HepG2 (cell line): ENCODE data around the gene AIF1. TPM values are rescaled to one million over a fixed set of nuclear protein-coding genes. Genes with fewer than 3 reads are reported as not detected.

Source experiments
- CAMTA2 ChIP-seq: sonication (generic); formaldehyde crosslinking; IDR thresholded peaks from 2 replicates; pipeline ENCODE4 v1.4.0; 2020; ENCODE audit warnings: mild to moderate bottlenecking, missing genetic modification reagents, borderline replicate concordance
- CREB3 ChIP-seq: sonication (generic); formaldehyde crosslinking; IDR thresholded peaks from 2 replicates; pipeline ENCODE4 v1.5.0; 2020; ENCODE audit warnings: missing genetic modification reagents
- GTF3A ChIP-seq: sonication (generic); formaldehyde crosslinking; conservative IDR thresholded peaks from 2 replicates; pipeline ENCODE4 v1.4.0; 2020; ENCODE audit warnings: mild to moderate bottlenecking, missing genetic modification reagents
- HOXA9 ChIP-seq: sonication (generic); formaldehyde crosslinking; IDR thresholded peaks from 2 replicates; pipeline ENCODE4 v1.8.1; 2022; ENCODE audit warnings: missing genetic modification reagents, mild to moderate bottlenecking, moderate library complexity, borderline replicate concordance
- KDM1A ChIP-seq: IDR thresholded peaks from 2 replicates; pipeline ENCODE4 v1.6.1; 2016; ENCODE audit warnings: missing compliant biosample characterization
- NCOA5 ChIP-seq: sonication (generic); formaldehyde crosslinking; IDR thresholded peaks from 2 replicates; pipeline ENCODE4 v1.4.0; 2020; ENCODE audit warnings: missing genetic modification reagents
- NFYC ChIP-seq: IDR thresholded peaks from 2 replicates; pipeline ENCODE4 v1.6.1; 2016; ENCODE audit warnings: missing genetic modification reagents, missing compliant biosample characterization
- NR2F2 ChIP-seq: IDR thresholded peaks from 2 replicates; pipeline ENCODE4 v1.6.1; 2012; ENCODE audit warnings: low read depth, inconsistent platforms, borderline replicate concordance
- PITX1 ChIP-seq: sonication (generic); formaldehyde crosslinking; IDR thresholded peaks from 2 replicates; pipeline ENCODE4 v1.5.1; 2020; ENCODE audit warnings: mild to moderate bottlenecking, missing genetic modification reagents
- SMARCC2 ChIP-seq: fragments of 450-650 bp; IDR thresholded peaks from 2 replicates; pipeline ENCODE4 v1.6.1; 2017; ENCODE audit warnings: antibody characterized with exemption, mild to moderate bottlenecking
- TRIM24 ChIP-seq: sonication (generic); formaldehyde crosslinking; IDR thresholded peaks from 2 replicates; pipeline ENCODE4 v1.8.0; 2022; ENCODE audit warnings: mild to moderate bottlenecking, missing genetic modification reagents
- YEATS2 ChIP-seq: sonication (generic); formaldehyde crosslinking; IDR thresholded peaks from 2 replicates; pipeline ENCODE4 v1.4.0; 2020; ENCODE audit warnings: missing genetic modification reagents, borderline replicate concordance
- YY1 ChIP-seq: IDR thresholded peaks from 2 replicates; pipeline ENCODE4 v1.6.1; 2011; ENCODE audit warnings: low read length, low read depth, moderate library complexity, mild to moderate bottlenecking; ENCODE audit not compliant: insufficient read depth, insufficient replicate concordance
- ZEB1 ChIP-seq: IDR thresholded peaks from 2 replicates; pipeline ENCODE4 v1.6.1; 2012; ENCODE audit warnings: mild to moderate bottlenecking, low read depth, inconsistent platforms; ENCODE audit not compliant: insufficient replicate concordance
- ZNF143 ChIP-seq: sonication (generic); formaldehyde crosslinking; IDR thresholded peaks from 2 replicates; pipeline ENCODE4 v1.4.0; 2020; ENCODE audit warnings: missing genetic modification reagents
- ZNF431 ChIP-seq: sonication (generic); formaldehyde crosslinking; IDR thresholded peaks from 2 replicates; pipeline ENCODE4 v1.9.0; 2022; ENCODE audit warnings: missing genetic modification reagents, low read depth, mild to moderate bottlenecking, borderline replicate concordance
- ZNF570 ChIP-seq: sonication (generic); formaldehyde crosslinking; IDR thresholded peaks from 2 replicates; pipeline ENCODE4 v1.4.0; 2020; ENCODE audit warnings: mild to moderate bottlenecking, missing genetic modification reagents, borderline replicate concordance
- ZNF720 ChIP-seq: sonication (generic); formaldehyde crosslinking; IDR thresholded peaks from 2 replicates; pipeline ENCODE4 v1.4.0; 2020; ENCODE audit warnings: missing genetic modification reagents
- ZNF879 ChIP-seq: sonication (generic); formaldehyde crosslinking; IDR thresholded peaks from 2 replicates; pipeline ENCODE4 v1.8.1; 2023; ENCODE audit warnings: missing genetic modification reagents
- polyA plus RNA-seq, 8 experiments: library from polyadenylated mRNA; depleted of rRNA in 3 of 8; stranded (reverse) in 7 of 8; unstranded in 1 of 8; fragments of >200 nt; fragmentation: Illumina TruSeq in 4 of 8; extraction: Trizol in 4 of 8; gene quantifications; 2 replicates each; pipeline versions ENCODE4 v1.2.1 to v1.2.3, GENCODE V29; 2011 to 2016; ENCODE audit warnings: low read depth in 4 of 8, missing spikeins in 1 of 8, mixed read lengths in 1 of 8; ENCODE audit not compliant: insufficient read depth in 1 of 8
- total RNA-seq, 5 experiments: library from RNA; depleted of rRNA; stranded (reverse); fragments of >200 nt; fragmentation: Illumina TruSeq; extraction: Trizol; gene quantifications; 2 replicates each; pipeline ENCODE4 v1.2.3, GENCODE V29; 2016; ENCODE audit warnings: low read depth in 1 of 5
- TF ChIP-seq, protein P1 (sequence below): sonication (generic); formaldehyde crosslinking; IDR thresholded peaks from 2 replicates; pipeline ENCODE4 v1.9.0; 2021; ENCODE audit warnings: mild to moderate bottlenecking, missing genetic modification reagents
- TF ChIP-seq, protein P2 (sequence below): sonication (generic); formaldehyde crosslinking; IDR thresholded peaks from 2 replicates; pipeline ENCODE4 v1.4.0; 2020; ENCODE audit warnings: missing genetic modification reagents

AIF1 gene
- total and polyA plus RNA-seq, 2 of the 13 experiments (the other 11 are each of a cell fraction or from before 2014, with no cell fraction given): 1.5 TPM; not detected in 1

DNA sequence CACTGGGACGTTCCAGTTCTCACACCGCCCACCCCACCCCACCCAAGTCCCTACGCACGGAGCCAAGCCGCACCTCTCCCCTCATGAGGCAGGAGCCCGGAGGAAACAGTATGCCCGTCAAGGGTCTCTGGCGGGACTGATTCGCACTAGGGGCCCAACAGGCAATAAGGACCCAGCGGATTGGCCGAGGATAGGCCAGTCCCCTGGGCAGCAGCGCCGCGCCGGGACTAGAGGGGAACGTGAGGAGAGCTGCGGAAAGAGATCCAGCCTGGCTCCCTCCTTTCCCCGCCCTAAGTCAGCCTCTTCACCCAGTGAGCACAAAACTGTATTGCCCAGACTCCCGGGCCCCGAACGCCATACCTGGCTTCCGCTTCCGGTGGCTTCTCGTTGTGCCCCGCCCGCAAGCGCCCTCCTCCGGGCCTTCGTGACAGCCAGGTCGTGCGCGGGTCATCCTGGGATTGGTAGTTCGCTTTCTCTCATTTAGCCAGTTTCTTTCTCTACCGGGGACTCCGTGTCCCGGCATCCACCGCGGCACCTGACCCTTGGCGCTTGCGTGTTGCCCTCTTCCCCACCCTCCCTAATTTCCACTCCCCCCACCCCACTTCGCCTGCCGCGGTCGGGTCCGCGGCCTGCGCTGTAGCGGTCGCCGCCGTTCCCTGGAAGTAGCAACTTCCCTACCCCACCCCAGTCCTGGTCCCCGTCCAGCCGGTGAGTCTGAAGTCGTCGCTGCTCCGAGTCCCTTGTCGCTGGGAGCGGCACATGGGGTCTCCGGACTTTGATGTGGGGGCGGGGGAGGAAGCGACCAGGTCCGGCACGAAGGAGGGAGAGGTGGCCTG, 50.7 kb downstream of the AIF1 start, which contains the start of gene CSNK2B (continued):
- TF ChIP-seq, protein P1, sequence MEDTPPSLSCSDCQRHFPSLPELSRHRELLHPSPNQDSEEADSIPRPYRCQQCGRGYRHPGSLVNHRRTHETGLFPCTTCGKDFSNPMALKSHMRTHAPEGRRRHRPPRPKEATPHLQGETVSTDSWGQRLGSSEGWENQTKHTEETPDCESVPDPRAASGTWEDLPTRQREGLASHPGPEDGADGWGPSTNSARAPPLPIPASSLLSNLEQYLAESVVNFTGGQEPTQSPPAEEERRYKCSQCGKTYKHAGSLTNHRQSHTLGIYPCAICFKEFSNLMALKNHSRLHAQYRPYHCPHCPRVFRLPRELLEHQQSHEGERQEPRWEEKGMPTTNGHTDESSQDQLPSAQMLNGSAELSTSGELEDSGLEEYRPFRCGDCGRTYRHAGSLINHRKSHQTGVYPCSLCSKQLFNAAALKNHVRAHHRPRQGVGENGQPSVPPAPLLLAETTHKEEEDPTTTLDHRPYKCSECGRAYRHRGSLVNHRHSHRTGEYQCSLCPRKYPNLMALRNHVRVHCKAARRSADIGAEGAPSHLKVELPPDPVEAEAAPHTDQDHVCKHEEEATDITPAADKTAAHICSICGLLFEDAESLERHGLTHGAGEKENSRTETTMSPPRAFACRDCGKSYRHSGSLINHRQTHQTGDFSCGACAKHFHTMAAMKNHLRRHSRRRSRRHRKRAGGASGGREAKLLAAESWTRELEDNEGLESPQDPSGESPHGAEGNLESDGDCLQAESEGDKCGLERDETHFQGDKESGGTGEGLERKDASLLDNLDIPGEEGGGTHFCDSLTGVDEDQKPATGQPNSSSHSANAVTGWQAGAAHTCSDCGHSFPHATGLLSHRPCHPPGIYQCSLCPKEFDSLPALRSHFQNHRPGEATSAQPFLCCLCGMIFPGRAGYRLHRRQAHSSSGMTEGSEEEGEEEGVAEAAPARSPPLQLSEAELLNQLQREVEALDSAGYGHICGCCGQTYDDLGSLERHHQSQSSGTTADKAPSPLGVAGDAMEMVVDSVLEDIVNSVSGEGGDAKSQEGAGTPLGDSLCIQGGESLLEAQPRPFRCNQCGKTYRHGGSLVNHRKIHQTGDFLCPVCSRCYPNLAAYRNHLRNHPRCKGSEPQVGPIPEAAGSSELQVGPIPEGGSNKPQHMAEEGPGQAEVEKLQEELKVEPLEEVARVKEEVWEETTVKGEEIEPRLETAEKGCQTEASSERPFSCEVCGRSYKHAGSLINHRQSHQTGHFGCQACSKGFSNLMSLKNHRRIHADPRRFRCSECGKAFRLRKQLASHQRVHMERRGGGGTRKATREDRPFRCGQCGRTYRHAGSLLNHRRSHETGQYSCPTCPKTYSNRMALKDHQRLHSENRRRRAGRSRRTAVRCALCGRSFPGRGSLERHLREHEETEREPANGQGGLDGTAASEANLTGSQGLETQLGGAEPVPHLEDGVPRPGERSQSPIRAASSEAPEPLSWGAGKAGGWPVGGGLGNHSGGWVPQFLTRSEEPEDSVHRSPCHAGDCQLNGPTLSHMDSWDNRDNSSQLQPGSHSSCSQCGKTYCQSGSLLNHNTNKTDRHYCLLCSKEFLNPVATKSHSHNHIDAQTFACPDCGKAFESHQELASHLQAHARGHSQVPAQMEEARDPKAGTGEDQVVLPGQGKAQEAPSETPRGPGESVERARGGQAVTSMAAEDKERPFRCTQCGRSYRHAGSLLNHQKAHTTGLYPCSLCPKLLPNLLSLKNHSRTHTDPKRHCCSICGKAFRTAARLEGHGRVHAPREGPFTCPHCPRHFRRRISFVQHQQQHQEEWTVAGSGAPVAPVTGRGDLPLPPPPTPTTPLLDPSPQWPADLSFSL (CRISPR knock-in tag): 0 out of 2 replicates have a peak, but pooled peaks have one; percentile 49
- TF ChIP-seq HOXA9 (CRISPR knock-in tag) (no peak), CAMTA2 (0 out of 2 replicates have a peak, but pooled peaks have one; percentile 50), ZNF570 (no peak), NFYC (CRISPR knock-in tag) (peak; percentile 69), SMARCC2 (no peak), ZNF720 (CRISPR knock-in tag) (no peak), NR2F2 (peak; percentile 44; the same call in 1 of the 2 replicates), ZNF431 (CRISPR knock-in tag) (no peak), YY1 (peak; percentile 84), CREB3 (CRISPR knock-in tag) (peak; percentile 74; the same call in 1 of the 2 replicates), YEATS2 (CRISPR knock-in tag) (peak; percentile 56; the same call in 1 of the 2 replicates), ZEB1 (no peak), NCOA5 (CRISPR knock-in tag) (no peak), PITX1 (CRISPR knock-in tag) (peak; percentile 71; the same call in 1 of the 2 replicates), TRIM24 (no peak), GTF3A (peak; percentile 40; the same call in 1 of the 2 replicates), KDM1A (CRISPR knock-in tag) (no peak), ZNF879 (CRISPR knock-in tag) (no peak), ZNF143 (peak; percentile 98)
- TF ChIP-seq, protein P2, sequence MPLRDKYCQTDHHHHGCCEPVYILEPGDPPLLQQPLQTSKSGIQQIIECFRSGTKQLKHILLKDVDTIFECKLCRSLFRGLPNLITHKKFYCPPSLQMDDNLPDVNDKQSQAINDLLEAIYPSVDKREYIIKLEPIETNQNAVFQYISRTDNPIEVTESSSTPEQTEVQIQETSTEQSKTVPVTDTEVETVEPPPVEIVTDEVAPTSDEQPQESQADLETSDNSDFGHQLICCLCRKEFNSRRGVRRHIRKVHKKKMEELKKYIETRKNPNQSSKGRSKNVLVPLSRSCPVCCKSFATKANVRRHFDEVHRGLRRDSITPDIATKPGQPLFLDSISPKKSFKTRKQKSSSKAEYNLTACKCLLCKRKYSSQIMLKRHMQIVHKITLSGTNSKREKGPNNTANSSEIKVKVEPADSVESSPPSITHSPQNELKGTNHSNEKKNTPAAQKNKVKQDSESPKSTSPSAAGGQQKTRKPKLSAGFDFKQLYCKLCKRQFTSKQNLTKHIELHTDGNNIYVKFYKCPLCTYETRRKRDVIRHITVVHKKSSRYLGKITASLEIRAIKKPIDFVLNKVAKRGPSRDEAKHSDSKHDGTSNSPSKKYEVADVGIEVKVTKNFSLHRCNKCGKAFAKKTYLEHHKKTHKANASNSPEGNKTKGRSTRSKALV (CRISPR knock-in tag): no peak
